HCT116 (cell line): Measurements from ENCODE around the gene ACSS2. TPM values are rescaled to one million over a fixed set of nuclear protein-coding genes. Genes with fewer than 3 reads are reported as not detected.
"Not testable (repeated sequence)": the region's sequence is repeated elsewhere in the genome, so short reads cannot be mapped to it uniquely, and the experiment has no call there.

Source experiments
- ATAC-seq: fragments of 200-7000 bp; cut with Tn5 transposase; 2 replicates; pipeline ENCODE4 v1.9.1; 2020; ENCODE audit warnings: mild to moderate bottlenecking, moderate library complexity
- BruUV-seq: library from RNA; stranded (reverse); fragments of 400-500 nt; replicated peaks from 2 replicates; lab custom pipeline; 2021; lab: Mats Ljungman, UMichigan
- CTCF ChIA-PET: fragments of 300-600 bp; sonication (Branson Sonifier 250); formaldehyde crosslinking; loops from one replicate; lab custom pipeline; 2021; ENCODE audit warnings: antibody characterized with exemption; lab: Charles Lee
- POLR2A ChIA-PET: fragments of 300-600, 350-600 bp; sonication (Branson Sonifier 250); formaldehyde crosslinking; loops from one replicate; lab custom pipeline; 2021; ENCODE audit warnings: antibody characterized with exemption; lab: Charles Lee
- RAD21 ChIA-PET, 2 experiments: fragments of 300-600 bp; sonication (Branson Sonifier 250); formaldehyde crosslinking; loops; one replicate each; lab custom pipeline; 2023; ENCODE audit warnings: low total read pairs in 2 of 2; ENCODE audit not compliant: uncharacterized antibody in 2 of 2, unreplicated experiment in 2 of 2, low non-redundant PET in 1 of 2; lab: Charles Lee
- DNase-seq: peaks from one replicate; pipeline ENCODE4 v3.0.0-alpha.2; 2010; ENCODE audit warnings: low read depth, low spot score
- H2AFZ ChIP-seq: fragments of 200-600 bp; shearing (Covaris generic), sonication (generic); 2 replicates; pipeline ENCODE4 v1.6.1; 2017; ENCODE audit warnings: low read depth, mixed run types, mixed read lengths, antibody characterized with exemption, low read length; ENCODE audit not compliant: poor library complexity, severe bottlenecking
- H3K27ac ChIP-seq: 2 replicates; pipeline ENCODE4 v1.5.1; 2012; ENCODE audit warnings: low read depth, low read length
- H3K27me3 ChIP-seq: fragments of 200-600 bp; sonication (generic); 2 replicates; pipeline ENCODE4 v1.6.1; 2016; ENCODE audit warnings: mixed run types, low read length, mixed read lengths; ENCODE audit not compliant: insufficient read depth
- H3K36me3 ChIP-seq, 2 experiments: fragments of 200-500 bp in 1 of 2; fragments of 200-600 bp in 1 of 2; sonication (Bioruptor generic) in 1 of 2; sonication (generic) in 1 of 2; 2 replicates each; pipeline versions ENCODE4 v1.5.1 to v1.6.1; 2014 to 2016; ENCODE audit warnings: low read length in 2 of 2, inconsistent platforms in 1 of 2, mixed read lengths in 1 of 2, mixed run types in 1 of 2; ENCODE audit not compliant: insufficient read depth in 2 of 2, control insufficient read depth in 1 of 2
- H3K4me1 ChIP-seq, 2 experiments: fragments of 200-600 bp in 1 of 2; sonication (generic) in 1 of 2; 2 replicates each; pipeline versions ENCODE4 v1.5.1 to v1.6.1; 2012 to 2017; ENCODE audit warnings: low read length in 2 of 2, inconsistent platforms in 1 of 2, mild to moderate bottlenecking in 1 of 2, mixed read lengths in 1 of 2, mixed run types in 1 of 2, moderate library complexity in 1 of 2; ENCODE audit not compliant: insufficient read depth in 2 of 2, control insufficient read depth in 1 of 2
- H3K4me2 ChIP-seq: fragments of 200-600 bp; sonication (generic); 2 replicates; pipeline ENCODE4 v1.6.1; 2017; ENCODE audit warnings: mixed run types, low read length, mixed read lengths
- H3K4me3 ChIP-seq, 2 experiments: fragments of 200-600 bp in 1 of 2; sonication (generic) in 1 of 2; replicated peaks in 1 of 2; 2 replicates each; pipeline ENCODE4 v1.5.1; 2011 to 2016; ENCODE audit warnings: low read length in 2 of 2, control low read depth in 1 of 2, low read depth in 1 of 2, mild to moderate bottlenecking in 1 of 2, mixed read lengths in 1 of 2, mixed run types in 1 of 2
- H3K79me2 ChIP-seq: fragments of 200-600 bp; sonication (generic); 2 replicates; pipeline ENCODE4 v1.6.1; 2017; ENCODE audit warnings: mild to moderate bottlenecking, mixed run types, low read length, moderate library complexity, mixed read lengths; ENCODE audit not compliant: insufficient read depth
- H3K9ac ChIP-seq: fragments of 200-600 bp; sonication (generic); 2 replicates; pipeline ENCODE4 v1.6.1; 2016; ENCODE audit warnings: low read length, mixed read lengths
- H3K9me2 ChIP-seq: fragments of 200-600 bp; sonication (generic), shearing (Covaris generic); 2 replicates; pipeline ENCODE4 v1.6.1; 2017; ENCODE audit warnings: mixed run types, mild to moderate bottlenecking, moderate library complexity; ENCODE audit not compliant: insufficient read depth
- H3K9me3 ChIP-seq, 2 experiments: fragments of 200-500 bp in 1 of 2; fragments of 200-600 bp in 1 of 2; sonication (Bioruptor generic) in 1 of 2; sonication (generic) in 1 of 2; 2 replicates each; pipeline ENCODE4 v1.6.1; 2014 to 2017; ENCODE audit warnings: low read length in 2 of 2, mixed read lengths in 2 of 2, inconsistent platforms in 1 of 2, low read depth in 1 of 2, mild to moderate bottlenecking in 1 of 2, mixed run types in 1 of 2, moderate library complexity in 1 of 2; ENCODE audit not compliant: control insufficient read depth in 1 of 2, insufficient read depth in 1 of 2
- H4K20me1 ChIP-seq: fragments of 200-600 bp; sonication (generic), shearing (Covaris generic); 2 replicates; pipeline ENCODE4 v1.6.1; 2017; ENCODE audit warnings: mixed run types, mild to moderate bottlenecking, moderate library complexity; ENCODE audit not compliant: insufficient read depth
- EGR1 ChIP-seq: IDR thresholded peaks from 2 replicates; pipeline ENCODE4 v1.6.1; 2012; ENCODE audit warnings: low read depth
- FOSL1 ChIP-seq: IDR thresholded peaks from 2 replicates; pipeline ENCODE4 v1.6.1; 2012; ENCODE audit warnings: low read depth
- POLR2AphosphoS5 ChIP-seq: IDR thresholded peaks from 2 replicates; pipeline ENCODE4 v1.6.1; 2011; ENCODE audit warnings: mild to moderate bottlenecking, low read depth, low read length, moderate library complexity
- SRF ChIP-seq: IDR thresholded peaks from 2 replicates; pipeline ENCODE4 v1.6.1; 2012; ENCODE audit warnings: low read depth
- ZNF274 ChIP-seq: fragments of 200-500 bp; sonication (Bioruptor generic); IDR thresholded peaks from 2 replicates; pipeline ENCODE4 v1.6.1; 2014; ENCODE audit warnings: mild to moderate bottlenecking, low read depth, low read length, inconsistent platforms
- intact Hi-C: fragments of 100-400 bp; cut with micrococcal nuclease; formaldehyde crosslinking; loops from 2 replicates; pipeline ENCODE4 v1.10.0; 2022
- total RNA-seq: library from RNA; stranded (reverse); gene quantifications from one replicate; pipeline ENCODE4 v1.2.1, GENCODE V29; 2021; ENCODE audit not compliant: unreplicated experiment
- TF ChIP-seq, protein P1 (sequence below): IDR thresholded peaks from 2 replicates; pipeline ENCODE4 v1.6.1; 2012
- TF ChIP-seq, protein P2 (sequence below): IDR thresholded peaks from 2 replicates; pipeline ENCODE4 v1.6.1; 2012

ACSS2 gene
- total RNA-seq, 1 experiment from 2014 or later: 71.7 TPM

DNA sequence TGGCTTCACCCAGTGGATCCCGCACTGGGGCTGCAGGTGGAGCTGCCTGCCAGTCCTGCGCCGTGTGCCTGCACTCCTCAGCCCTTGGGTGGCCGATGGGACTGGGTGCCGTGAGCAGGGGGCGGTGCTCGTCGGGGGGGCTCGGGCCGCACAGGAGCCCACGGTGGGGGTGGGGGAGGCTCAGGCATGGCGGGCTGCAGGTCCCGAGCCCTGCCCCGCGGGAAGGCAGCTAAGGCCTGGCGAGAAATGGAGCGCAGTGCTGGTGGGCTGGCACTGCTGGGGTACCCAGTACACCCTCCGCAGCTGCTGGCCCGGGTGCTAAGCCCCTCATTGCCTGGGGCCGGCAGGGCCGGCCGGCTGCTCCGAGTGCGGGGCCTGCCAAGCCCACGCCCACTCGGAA, 22.3 kb downstream of the ACSS2 start:
- ATAC-seq, H3K9me2 ChIP-seq, H4K20me1 ChIP-seq, H3K4me2 ChIP-seq, H3K27ac ChIP-seq, H3K27me3 ChIP-seq, H3K4me1 ChIP-seq, H3K9ac ChIP-seq, H2AFZ ChIP-seq, intact Hi-C loops, H3K36me3 ChIP-seq, H3K4me3 ChIP-seq, H3K9me3 ChIP-seq, H3K79me2 ChIP-seq, DNase-seq, CTCF ChIA-PET, BruUV-seq: not testable (repeated sequence)
- ChIA-PET RAD21 (interaction anchor here in 1 of 2 experiments (0.7 kb wide), 1 partner anchor 9 kb away, joined by 5 read pairs; no protein-coding TSS in a partner anchor), POLR2A (interaction anchor here (0.6 kb wide), 1 partner anchor 55 kb away, joined by 3 read pairs; no protein-coding TSS in a partner anchor)

GRCh38 chr20:34904202-34904621, 27.8 kb downstream of the ACSS2 start:
- POLR2A ChIA-PET: no interaction called here
- Histone ChIP-seq H3K27me3 (no peaks in the 10 kb centered on the region), H3K27ac (no peak overlapping the region), H3K9me2 (no peaks in the 10 kb centered on the region), H3K9ac (no peak overlapping the region), H3K79me2 (no peaks in the 10 kb centered on the region), H3K9me3 (no peaks in the 10 kb centered on the region), H3K4me3 (no peak overlapping the region), H3K36me3 (no peaks in the 10 kb centered on the region), H4K20me1 (no peaks in the 10 kb centered on the region), H2AFZ (no peak overlapping the region), H3K4me1 (peaks cover 30 to 34% of the 10 kb centered on the region in 2 experiments), H3K4me2 (no peak overlapping the region)
- intact Hi-C loops: no loop called here
- DNase-seq (no peak), ATAC-seq (no peak)
- CTCF ChIA-PET: no interaction called here
- no TSS peak for BruUV-seq
- TF ChIP-seq FOSL1: no peak
- TF ChIP-seq, protein P1, sequence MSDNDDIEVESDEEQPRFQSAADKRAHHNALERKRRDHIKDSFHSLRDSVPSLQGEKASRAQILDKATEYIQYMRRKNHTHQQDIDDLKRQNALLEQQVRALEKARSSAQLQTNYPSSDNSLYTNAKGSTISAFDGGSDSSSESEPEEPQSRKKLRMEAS: no peak
- no peak for TF ChIP-seq EGR1
- no peak for TF ChIP-seq SRF
- TF ChIP-seq POLR2AphosphoS5: no peak
- TF ChIP-seq, protein P2, sequence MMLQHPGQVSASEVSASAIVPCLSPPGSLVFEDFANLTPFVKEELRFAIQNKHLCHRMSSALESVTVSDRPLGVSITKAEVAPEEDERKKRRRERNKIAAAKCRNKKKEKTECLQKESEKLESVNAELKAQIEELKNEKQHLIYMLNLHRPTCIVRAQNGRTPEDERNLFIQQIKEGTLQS: no peak
- no peak for TF ChIP-seq ZNF274
- RAD21 ChIA-PET: no interaction called here
